ENCODE results near the gene KIF3C.

DNA sequence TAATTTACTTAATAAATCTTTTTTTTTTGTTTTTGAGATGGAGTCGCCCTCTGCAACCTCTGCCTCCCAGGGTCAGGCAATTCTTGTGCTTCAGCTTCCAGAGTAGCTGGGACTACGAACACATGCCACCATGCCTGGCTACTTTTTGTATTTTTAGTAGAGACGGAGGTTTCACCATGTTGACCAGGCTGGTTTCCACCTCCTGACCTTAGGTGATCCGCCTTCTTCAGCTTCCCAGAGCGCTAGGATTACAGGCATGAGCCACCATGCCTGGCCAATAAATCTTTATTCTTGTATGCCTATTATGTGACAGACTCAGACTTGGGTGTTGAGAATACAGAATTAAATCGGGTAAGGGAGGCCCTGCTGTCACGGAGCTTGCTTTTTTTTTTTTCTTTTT is 87.3 kb downstream of the KIF3C start:
- TF ChIP-seq, protein P1, sequence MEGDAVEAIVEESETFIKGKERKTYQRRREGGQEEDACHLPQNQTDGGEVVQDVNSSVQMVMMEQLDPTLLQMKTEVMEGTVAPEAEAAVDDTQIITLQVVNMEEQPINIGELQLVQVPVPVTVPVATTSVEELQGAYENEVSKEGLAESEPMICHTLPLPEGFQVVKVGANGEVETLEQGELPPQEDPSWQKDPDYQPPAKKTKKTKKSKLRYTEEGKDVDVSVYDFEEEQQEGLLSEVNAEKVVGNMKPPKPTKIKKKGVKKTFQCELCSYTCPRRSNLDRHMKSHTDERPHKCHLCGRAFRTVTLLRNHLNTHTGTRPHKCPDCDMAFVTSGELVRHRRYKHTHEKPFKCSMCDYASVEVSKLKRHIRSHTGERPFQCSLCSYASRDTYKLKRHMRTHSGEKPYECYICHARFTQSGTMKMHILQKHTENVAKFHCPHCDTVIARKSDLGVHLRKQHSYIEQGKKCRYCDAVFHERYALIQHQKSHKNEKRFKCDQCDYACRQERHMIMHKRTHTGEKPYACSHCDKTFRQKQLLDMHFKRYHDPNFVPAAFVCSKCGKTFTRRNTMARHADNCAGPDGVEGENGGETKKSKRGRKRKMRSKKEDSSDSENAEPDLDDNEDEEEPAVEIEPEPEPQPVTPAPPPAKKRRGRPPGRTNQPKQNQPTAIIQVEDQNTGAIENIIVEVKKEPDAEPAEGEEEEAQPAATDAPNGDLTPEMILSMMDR (conservative IDR thresholded peaks at IDR 0.05 in 1 of 2, IDR thresholded peaks at IDR 0.05 in 1 of 2; ENCODE audit: low read depth in 1 of 2, low read length in 2 of 2): no peak
- no peak for TF ChIP-seq EZH2 (IDR thresholded peaks at IDR 0.05; ENCODE audit: low read length, missing control alignments)

All from fibroblast of lung (primary cell).